Measurements from ENCODE around the gene TTC21A. TPM values are rescaled to one million over a fixed set of nuclear protein-coding genes. Genes with fewer than 3 reads are reported as not detected.

TTC21A gene
- total RNA-seq, 1 donor from 2014 or later = 1.1 TPM

DNA sequence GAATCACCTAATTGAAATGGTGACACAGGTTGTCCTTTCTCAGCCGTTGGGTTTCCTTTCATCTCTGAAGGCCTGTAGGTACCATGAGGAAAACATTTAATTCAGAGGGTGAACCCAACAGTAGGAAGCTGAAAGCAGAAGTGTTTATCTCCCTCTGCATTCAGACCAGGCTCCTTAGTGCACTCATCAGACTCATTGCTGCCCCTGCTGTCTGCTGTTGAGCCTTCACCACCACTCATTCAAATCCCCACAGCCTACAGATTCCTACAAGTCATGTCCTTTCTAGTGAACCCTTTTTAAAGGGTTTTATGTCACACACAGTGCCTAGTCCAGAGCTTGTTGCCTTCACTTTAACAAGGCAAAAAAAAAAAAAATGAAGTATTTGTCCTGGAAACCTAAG lies 42.3 kb upstream of the TTC21A start:
- no peak for FAIRE-seq
- TF ChIP-seq, protein P1, sequence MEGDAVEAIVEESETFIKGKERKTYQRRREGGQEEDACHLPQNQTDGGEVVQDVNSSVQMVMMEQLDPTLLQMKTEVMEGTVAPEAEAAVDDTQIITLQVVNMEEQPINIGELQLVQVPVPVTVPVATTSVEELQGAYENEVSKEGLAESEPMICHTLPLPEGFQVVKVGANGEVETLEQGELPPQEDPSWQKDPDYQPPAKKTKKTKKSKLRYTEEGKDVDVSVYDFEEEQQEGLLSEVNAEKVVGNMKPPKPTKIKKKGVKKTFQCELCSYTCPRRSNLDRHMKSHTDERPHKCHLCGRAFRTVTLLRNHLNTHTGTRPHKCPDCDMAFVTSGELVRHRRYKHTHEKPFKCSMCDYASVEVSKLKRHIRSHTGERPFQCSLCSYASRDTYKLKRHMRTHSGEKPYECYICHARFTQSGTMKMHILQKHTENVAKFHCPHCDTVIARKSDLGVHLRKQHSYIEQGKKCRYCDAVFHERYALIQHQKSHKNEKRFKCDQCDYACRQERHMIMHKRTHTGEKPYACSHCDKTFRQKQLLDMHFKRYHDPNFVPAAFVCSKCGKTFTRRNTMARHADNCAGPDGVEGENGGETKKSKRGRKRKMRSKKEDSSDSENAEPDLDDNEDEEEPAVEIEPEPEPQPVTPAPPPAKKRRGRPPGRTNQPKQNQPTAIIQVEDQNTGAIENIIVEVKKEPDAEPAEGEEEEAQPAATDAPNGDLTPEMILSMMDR (IDR thresholded peaks at IDR 0.05; ENCODE audit: insufficient read depth, low read length, severe bottlenecking) = peak; percentile 57
- H3K27me3 ChIP-seq (ENCODE audit: control insufficient read depth, insufficient read depth, low read length) = no peaks in the 10 kb centered on the region
- peaks cover 2% of the 10 kb centered on the region for H3K36me3 ChIP-seq (ENCODE audit: control insufficient read depth, insufficient read depth, low read length)
- DNase-seq (ENCODE audit: low read depth) = peak; percentile 52
- no peak overlapping the region for H3K4me3 ChIP-seq (ENCODE audit: low read depth, low read length)

DNA sequence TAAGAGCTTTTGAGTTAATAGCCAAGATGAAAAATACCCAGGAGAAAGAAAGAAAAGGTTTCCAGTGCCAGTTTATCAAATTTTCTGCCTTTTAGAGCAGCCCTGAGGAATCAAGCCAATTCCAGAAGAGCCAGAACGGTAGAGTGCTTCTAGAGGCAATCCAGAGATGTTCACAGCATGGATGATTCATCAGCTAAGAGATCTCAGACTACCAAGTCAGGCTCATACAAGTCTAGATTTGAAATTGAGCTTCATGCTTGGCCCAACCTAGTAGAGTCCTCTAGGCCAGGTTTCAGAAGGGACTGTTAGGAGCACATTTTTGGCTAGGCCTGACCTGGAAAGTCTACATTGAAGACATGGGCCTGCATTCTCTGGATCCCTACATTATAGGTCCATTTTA lies 40.2 kb upstream of the TTC21A start:
- DNase-seq (ENCODE audit: low read depth) (peak; percentile 83), FAIRE-seq (peak; percentile 43)
- Histone ChIP-seq H3K36me3 (ENCODE audit: control insufficient read depth, insufficient read depth, low read length) (peaks cover 2% of the 10 kb centered on the region), H3K4me3 (ENCODE audit: low read depth, low read length) (no peak overlapping the region), H3K27me3 (ENCODE audit: control insufficient read depth, insufficient read depth, low read length) (no peaks in the 10 kb centered on the region)
- TF ChIP-seq, protein P1 (IDR thresholded peaks at IDR 0.05; ENCODE audit: insufficient read depth, low read length, severe bottlenecking) = peak; percentile 6

DNA sequence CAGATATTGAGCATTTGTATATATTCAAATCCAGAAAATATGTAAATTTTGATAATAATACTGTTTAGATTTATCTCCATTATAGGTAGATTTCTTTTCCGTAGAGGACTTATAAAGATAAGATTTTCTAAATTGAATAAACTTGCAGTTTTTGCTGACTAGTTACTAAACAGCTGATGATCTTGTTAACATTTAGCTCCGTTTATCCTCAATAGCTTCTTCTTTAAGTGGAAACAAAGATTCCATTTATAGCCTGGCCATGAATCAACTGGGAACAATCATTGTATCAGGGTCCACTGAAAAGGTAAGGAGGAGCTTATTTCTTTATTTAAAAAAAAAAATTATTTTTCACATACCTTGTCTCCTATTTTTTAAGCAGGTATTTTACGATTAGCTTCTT lies 38.9 kb upstream of the TTC21A start:
- Histone ChIP-seq H3K36me3 (ENCODE audit: control insufficient read depth, insufficient read depth, low read length) (peaks cover 2% of the 10 kb centered on the region), H3K4me3 (ENCODE audit: low read depth, low read length) (no peak overlapping the region), H3K27me3 (ENCODE audit: control insufficient read depth, insufficient read depth, low read length) (no peaks in the 10 kb centered on the region)
- no peak for DNase-seq (ENCODE audit: low read depth)
- TF ChIP-seq, protein P1 (IDR thresholded peaks at IDR 0.05; ENCODE audit: insufficient read depth, low read length, severe bottlenecking) = no peak
- FAIRE-seq = no peak

DNA sequence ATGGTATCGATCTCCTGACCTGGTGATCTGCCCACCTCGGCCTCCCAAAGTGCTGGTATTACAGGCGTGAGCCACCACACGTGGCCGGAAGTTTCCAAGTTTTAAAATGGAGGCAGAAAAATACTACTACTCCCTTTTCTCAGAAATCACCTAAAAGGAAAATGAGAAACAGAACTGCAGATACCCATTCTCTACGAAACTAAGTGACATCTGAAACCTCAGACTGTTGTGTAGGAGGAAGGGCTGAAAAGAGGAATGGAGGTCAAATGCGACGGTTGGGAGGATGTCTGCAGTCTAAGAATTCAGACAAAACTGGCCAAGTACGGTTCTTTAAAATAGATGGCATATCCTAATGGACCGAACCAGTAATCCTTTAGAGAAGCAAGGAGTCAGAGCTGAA lies 31.6 kb upstream of the TTC21A start:
- DNase-seq (ENCODE audit: low read depth) = no peak
- Histone ChIP-seq H3K36me3 (ENCODE audit: control insufficient read depth, insufficient read depth, low read length) (peaks cover 4% of the 10 kb centered on the region), H3K27me3 (ENCODE audit: control insufficient read depth, insufficient read depth, low read length) (no peaks in the 10 kb centered on the region), H3K4me3 (ENCODE audit: low read depth, low read length) (no peak overlapping the region)
- FAIRE-seq = no peak
- TF ChIP-seq, protein P1 (IDR thresholded peaks at IDR 0.05; ENCODE audit: insufficient read depth, low read length, severe bottlenecking) = no peak

DNA sequence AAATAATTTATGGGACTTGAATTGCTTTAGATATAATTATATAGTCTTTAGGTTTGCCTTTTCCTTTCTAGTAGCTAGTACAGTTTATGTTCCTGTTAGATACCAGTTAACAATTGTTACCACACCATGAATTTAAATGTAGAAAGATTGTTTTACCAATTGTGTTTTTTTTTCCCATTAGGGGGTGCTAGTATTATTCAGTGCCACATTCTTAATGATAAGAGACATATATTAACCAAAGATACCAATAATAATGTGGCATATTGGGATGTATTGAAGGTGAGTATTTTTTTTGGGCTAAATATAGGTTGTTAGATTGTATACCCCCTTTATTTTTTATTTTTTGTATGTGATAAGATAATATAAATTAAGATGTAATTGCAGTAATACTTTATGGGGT lies 27.9 kb upstream of the TTC21A start:
- no peak for DNase-seq (ENCODE audit: low read depth)
- no peak for FAIRE-seq
- peaks cover 2% of the 10 kb centered on the region for H3K36me3 ChIP-seq (ENCODE audit: control insufficient read depth, insufficient read depth, low read length)

DNA sequence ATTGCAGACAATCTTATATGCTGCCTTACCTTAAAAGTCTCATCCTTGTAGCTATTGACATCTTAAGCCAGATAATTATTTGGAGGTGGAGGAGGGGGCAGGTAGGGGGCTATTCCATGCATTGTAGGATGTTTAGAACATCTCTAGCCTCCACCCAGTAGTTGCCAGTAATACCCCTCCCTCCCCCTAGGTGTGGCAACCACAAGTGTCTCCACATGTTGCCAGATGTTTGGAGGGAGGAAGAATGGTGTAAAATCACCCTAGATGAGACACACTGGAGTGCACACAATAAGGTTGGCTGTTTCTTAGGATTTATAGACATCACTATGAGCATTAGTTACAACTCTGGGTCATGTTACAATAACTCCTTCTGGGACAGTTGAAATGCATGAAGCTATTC lies 27.5 kb upstream of the TTC21A start:
- TF ChIP-seq, protein P1 (IDR thresholded peaks at IDR 0.05; ENCODE audit: insufficient read depth, low read length, severe bottlenecking) = no peak
- Histone ChIP-seq H3K36me3 (ENCODE audit: control insufficient read depth, insufficient read depth, low read length) (peaks cover 1% of the 10 kb centered on the region), H3K27me3 (ENCODE audit: control insufficient read depth, insufficient read depth, low read length) (no peaks in the 10 kb centered on the region), H3K4me3 (ENCODE audit: low read depth, low read length) (no peak overlapping the region)
- DNase-seq (ENCODE audit: low read depth) (no peak), FAIRE-seq (no peak)

More for the DNA sequence above, 27.9 kb upstream of the TTC21A start:
- H3K27me3 ChIP-seq (ENCODE audit: control insufficient read depth, insufficient read depth, low read length) = no peaks in the 10 kb centered on the region
- H3K4me3 ChIP-seq (ENCODE audit: low read depth, low read length) = no peak overlapping the region
- TF ChIP-seq, protein P1 (IDR thresholded peaks at IDR 0.05; ENCODE audit: insufficient read depth, low read length, severe bottlenecking) = no peak
